Mesendoderm (in vitro differentiated cells): Measurements from ENCODE around the gene WDR33.
A peak's percentile ranks its signal among the peaks of the same experiment; 100 is the strongest.
"Not testable (repeated sequence)": the region's sequence is repeated elsewhere in the genome, so short reads cannot be mapped to it uniquely, and the experiment has no call there.

Experiments
- DNase-seq: peaks from one replicate; pipeline ENCODE4 v3.0.0; 2013
- H2AK5ac ChIP-seq: 2 replicates; pipeline ENCODE4 v1.6.1; 2013; ENCODE audit warnings: low read length, inconsistent platforms
- H2BK120ac ChIP-seq: 2 replicates; pipeline ENCODE4 v1.6.1; 2013; ENCODE audit warnings: low read depth, mild to moderate bottlenecking, low read length, moderate library complexity, mixed read lengths
- H2BK15ac ChIP-seq: replicated peaks from 2 replicates; pipeline ENCODE4 v1.6.1; 2013; ENCODE audit warnings: low read depth, mild to moderate bottlenecking, moderate library complexity
- H2BK5ac ChIP-seq: 2 replicates; pipeline ENCODE4 v1.6.1; 2013; ENCODE audit warnings: low read length, inconsistent platforms
- H3K18ac ChIP-seq: 2 replicates; pipeline ENCODE4 v1.6.1; 2013; ENCODE audit warnings: mild to moderate bottlenecking, low read length, mixed read lengths
- H3K23ac ChIP-seq: one replicate; pipeline ENCODE4 v1.6.1; 2013; ENCODE audit warnings: low read length
- H3K27ac ChIP-seq: 2 replicates; pipeline ENCODE4 v1.5.1; 2013; ENCODE audit warnings: low read depth, mild to moderate bottlenecking, inconsistent platforms, low read length, moderate library complexity
- H3K27me3 ChIP-seq: 2 replicates; pipeline ENCODE4 v1.6.1; 2013; ENCODE audit warnings: low read length, control low read depth, mild to moderate bottlenecking, inconsistent platforms; ENCODE audit not compliant: insufficient read depth, poor library complexity
- H3K36me3 ChIP-seq: 2 replicates; pipeline ENCODE4 v1.6.1; 2013; ENCODE audit warnings: low read length, inconsistent platforms; ENCODE audit not compliant: control insufficient read depth, insufficient read depth
- H3K4ac ChIP-seq: one replicate; pipeline ENCODE4 v1.6.1; 2013; ENCODE audit warnings: low read depth, mild to moderate bottlenecking, low read length, moderate library complexity
- H3K4me1 ChIP-seq: 2 replicates; pipeline ENCODE4 v1.6.1; 2013; ENCODE audit warnings: low read depth, low read length, inconsistent platforms; ENCODE audit not compliant: control insufficient read depth
- H3K4me2 ChIP-seq: 2 replicates; pipeline ENCODE4 v1.6.1; 2013; ENCODE audit warnings: low read length
- H3K4me3 ChIP-seq: 2 replicates; pipeline ENCODE4 v1.5.1; 2013; ENCODE audit warnings: mild to moderate bottlenecking, low read length
- H3K56ac ChIP-seq: one replicate; pipeline ENCODE4 v1.6.1; 2013; ENCODE audit warnings: low read length
- H3K79me1 ChIP-seq: 2 replicates; pipeline ENCODE4 v1.6.1; 2013; ENCODE audit warnings: low read length, inconsistent platforms
- H3K79me2 ChIP-seq: 2 replicates; pipeline ENCODE4 v1.6.1; 2013; ENCODE audit warnings: mild to moderate bottlenecking, low read length; ENCODE audit not compliant: control insufficient read depth, insufficient read depth
- H3K9ac ChIP-seq: 2 replicates; pipeline ENCODE4 v1.6.1; 2013; ENCODE audit warnings: low read length, inconsistent platforms
- H4K5ac ChIP-seq: one replicate; pipeline ENCODE4 v1.6.1; 2013; ENCODE audit warnings: low read length
- H4K8ac ChIP-seq: one replicate; pipeline ENCODE4 v1.6.1; 2013; ENCODE audit warnings: low read depth, mild to moderate bottlenecking, control low read depth, low read length, moderate library complexity
- WGBS: extraction: QIAGEN DNeasy Blood & Tissue Kit; methylation state at CpG from one replicate; pipeline ENCODE4 v1.1.7; 2013; ENCODE audit warnings: low lambda C conversion rate, missing lambda C conversion rate; ENCODE audit not compliant: insufficient coverage; ENCODE audit errors: extremely low coverage; 5-methylcytosine and 5-hydroxymethylcytosine counted together

WDR33 gene

GRCh38 chr2:127807678-127808353, 3.2 kb downstream of the WDR33 start:
- no peaks in the 10 kb centered on the region for H3K4me1 ChIP-seq
- H3K18ac ChIP-seq: no peak overlapping the region
- peaks cover 64% of the 10 kb centered on the region for H3K79me2 ChIP-seq
- no peak overlapping the region for H3K4me2 ChIP-seq
- H3K79me1 ChIP-seq: no peaks in the 10 kb centered on the region
- no peak overlapping the region for H4K8ac ChIP-seq
- H3K9ac ChIP-seq: no peak overlapping the region
- H2BK120ac ChIP-seq: no peak overlapping the region
- H2AK5ac ChIP-seq: no peak overlapping the region
- peak; percentile 27 for DNase-seq
- WGBS: no CpG with 5 or more reads among the region's 3 CpGs
- no peak overlapping the region for H3K23ac ChIP-seq
- H3K36me3 ChIP-seq: no peaks in the 10 kb centered on the region
- no peak overlapping the region for H2BK15ac ChIP-seq
- no peak overlapping the region for H4K5ac ChIP-seq
- no peak overlapping the region for H3K27ac ChIP-seq
- no peaks in the 10 kb centered on the region for H3K27me3 ChIP-seq
- H3K4me3 ChIP-seq: no peak overlapping the region
- H3K4ac ChIP-seq: no peak overlapping the region
- H2BK5ac ChIP-seq: no peak overlapping the region
- H3K56ac ChIP-seq: no peak overlapping the region

GRCh38 chr2:127806860-127807259, 4.1 kb downstream of the WDR33 start:
- H3K9ac ChIP-seq, H3K4me1 ChIP-seq, H3K4me3 ChIP-seq, H2BK120ac ChIP-seq, H3K27me3 ChIP-seq, H3K4me2 ChIP-seq, H2BK15ac ChIP-seq, H4K5ac ChIP-seq, H3K79me1 ChIP-seq, H3K4ac ChIP-seq, H3K23ac ChIP-seq, H3K56ac ChIP-seq, H2AK5ac ChIP-seq, H2BK5ac ChIP-seq, H3K36me3 ChIP-seq, DNase-seq, H3K18ac ChIP-seq, H4K8ac ChIP-seq, H3K27ac ChIP-seq: not testable (repeated sequence)
- peaks cover 73% of the 10 kb centered on the region for H3K79me2 ChIP-seq
- WGBS: no CpG with 5 or more reads among the region's 6 CpGs

GRCh38 chr2:127805491-127805890, 5.5 kb downstream of the WDR33 start:
- DNase-seq: no peak
- H4K8ac ChIP-seq: no peak overlapping the region

GRCh38 chr2:127799926-127800325, 11.0 kb downstream of the WDR33 start:
- Histone ChIP-seq H3K4ac (no peak overlapping the region), H3K4me2 (no peak overlapping the region), H2AK5ac (no peak overlapping the region), H3K27me3 (no peaks in the 10 kb centered on the region), H3K9ac (no peak overlapping the region), H3K27ac (no peak overlapping the region), H2BK120ac (no peak overlapping the region), H4K8ac (no peak overlapping the region), H3K36me3 (no peaks in the 10 kb centered on the region), H3K4me1 (no peaks in the 10 kb centered on the region), H4K5ac (no peak overlapping the region), H3K18ac (no peak overlapping the region), H2BK5ac (no peak overlapping the region), H3K79me2 (peaks cover 78% of the 10 kb centered on the region), H3K23ac (no peak overlapping the region), H3K4me3 (no peak overlapping the region), H3K56ac (no peak overlapping the region), H2BK15ac (no peak overlapping the region), H3K79me1 (peaks cover 6% of the 10 kb centered on the region)
- no CpG with 5 or more reads among the region's 3 CpGs for WGBS
- DNase-seq: no peak

More at GRCh38 chr2:127805491-127805890, 5.5 kb downstream of the WDR33 start:
- Histone ChIP-seq H2BK5ac (no peak overlapping the region), H3K36me3 (no peaks in the 10 kb centered on the region), H3K4me2 (no peak overlapping the region), H4K5ac (no peak overlapping the region), H3K56ac (no peak overlapping the region), H2AK5ac (no peak overlapping the region), H3K9ac (no peak overlapping the region), H3K23ac (no peak overlapping the region), H3K27me3 (no peaks in the 10 kb centered on the region), H3K79me1 (peaks cover 2% of the 10 kb centered on the region), H3K4me1 (no peaks in the 10 kb centered on the region), H2BK120ac (no peak overlapping the region), H3K4me3 (no peak overlapping the region), H2BK15ac (no peak overlapping the region), H3K4ac (no peak overlapping the region), H3K18ac (no peak overlapping the region), H3K79me2 (peaks cover 80% of the 10 kb centered on the region), H3K27ac (no peak overlapping the region)
- WGBS: no CpG with 5 or more reads among the region's 6 CpGs

- H3K79me2 ChIP-seq: peaks cover 68% of the 10 kb centered on the region
- no peak for DNase-seq
- no peak overlapping the region for H3K18ac ChIP-seq
- H2BK15ac ChIP-seq: no peak overlapping the region
- no peaks in the 10 kb centered on the region for H3K27me3 ChIP-seq
- H3K4me3 ChIP-seq: no peak overlapping the region
- H2BK120ac ChIP-seq: no peak overlapping the region
- H3K23ac ChIP-seq: no peak overlapping the region
- H3K56ac ChIP-seq: no peak overlapping the region
- no peaks in the 10 kb centered on the region for H3K4me1 ChIP-seq
- H3K79me1 ChIP-seq: peaks cover 4% of the 10 kb centered on the region
- H2AK5ac ChIP-seq: no peak overlapping the region
- no peak overlapping the region for H4K8ac ChIP-seq
- no peak overlapping the region for H2BK5ac ChIP-seq
- no peak overlapping the region for H3K9ac ChIP-seq
- no peak overlapping the region for H3K4me2 ChIP-seq
- H3K27ac ChIP-seq: no peak overlapping the region
- no peak overlapping the region for H3K4ac ChIP-seq
- WGBS: no CpG with 5 or more reads among the region's 2 CpGs
- no peaks in the 10 kb centered on the region for H3K36me3 ChIP-seq
- H4K5ac ChIP-seq: no peak overlapping the region
Measured at GRCh38 chr2:127796389-127796788, 14.6 kb downstream of the WDR33 start.

- not testable (repeated sequence) for H2AK5ac ChIP-seq, DNase-seq, H2BK15ac ChIP-seq, H3K56ac ChIP-seq, H4K5ac ChIP-seq, H3K18ac ChIP-seq, H2BK5ac ChIP-seq, H3K27ac ChIP-seq, H3K4me3 ChIP-seq, H3K4me2 ChIP-seq, H4K8ac ChIP-seq, H3K9ac ChIP-seq, H3K36me3 ChIP-seq, H3K4ac ChIP-seq, H3K23ac ChIP-seq, H2BK120ac ChIP-seq, H3K79me1 ChIP-seq, H3K27me3 ChIP-seq, H3K4me1 ChIP-seq
- WGBS: no CpG with 5 or more reads among the region's 6 CpGs
- peaks cover 64% of the 10 kb centered on the region for H3K79me2 ChIP-seq
Measured at GRCh38 chr2:127794901-127795300, 16.1 kb downstream of the WDR33 start.
